HG03354 (cell line): ENCODE data around the gene TMEM45A.
"Not testable (repeated sequence)": the region's sequence is repeated elsewhere in the genome, so short reads cannot be mapped to it uniquely, and the experiment has no call there.

Experiments
- ATAC-seq: cut with Tn5 transposase; IDR thresholded peaks from one replicate; pipeline ENCODE4 v1.9.1; 2021; ENCODE audit warnings: mild to moderate bottlenecking; ENCODE audit not compliant: unreplicated experiment, poor library complexity, severe bottlenecking

Gene TMEM45A

GRCh38 chr3:100561459-100562158, 69.2 kb downstream of the TMEM45A start:
- no peak for ATAC-seq

- ATAC-seq: no peak
Observed at GRCh38 chr3:100562224-100562857, 69.9 kb downstream of the TMEM45A start.

GRCh38 chr3:100563228-100563627, 70.8 kb downstream of the TMEM45A start:
- no peak for ATAC-seq

- no peak for ATAC-seq
Observed at GRCh38 chr3:100563652-100564211, 71.3 kb downstream of the TMEM45A start.

GRCh38 chr3:100570811-100571210, 78.4 kb downstream of the TMEM45A start:
- no peak for ATAC-seq

- ATAC-seq: no peak
Observed at GRCh38 chr3:100574536-100574935, 82.1 kb downstream of the TMEM45A start.

GRCh38 chr3:100575704-100576103, 83.3 kb downstream of the TMEM45A start:
- ATAC-seq: no peak

GRCh38 chr3:100577382-100578008, 85.1 kb downstream of the TMEM45A start:
- ATAC-seq: no peak

GRCh38 chr3:100578646-100579045, 86.2 kb downstream of the TMEM45A start:
- no peak for ATAC-seq

- ATAC-seq: no peak
Observed at GRCh38 chr3:100580147-100580546, 87.7 kb downstream of the TMEM45A start.

- ATAC-seq: no peak
Observed at GRCh38 chr3:100581650-100582049, 89.2 kb downstream of the TMEM45A start.

- not testable (repeated sequence) for ATAC-seq
Observed at GRCh38 chr3:100582157-100582556, 89.7 kb downstream of the TMEM45A start.

- no peak for ATAC-seq
Observed at GRCh38 chr3:100584101-100584660, 91.8 kb downstream of the TMEM45A start.

- no peak for ATAC-seq
Observed at GRCh38 chr3:100586832-100587231, 94.4 kb downstream of the TMEM45A start.

GRCh38 chr3:100588251-100588650, 95.8 kb downstream of the TMEM45A start:
- no peak for ATAC-seq

GRCh38 chr3:100590114-100590839, 97.9 kb downstream of the TMEM45A start:
- ATAC-seq: peak; percentile 93

- ATAC-seq: no peak
Observed at GRCh38 chr3:100590840-100591147, 98.4 kb downstream of the TMEM45A start.

GRCh38 chr3:100591411-100591810, 99.0 kb downstream of the TMEM45A start:
- no peak for ATAC-seq

- ATAC-seq: no peak
Observed at GRCh38 chr3:100600181-100601042, 108.0 kb downstream of the TMEM45A start.
